ENCODE measurements around the gene ZEB2.

ZEB2 gene

DNA sequence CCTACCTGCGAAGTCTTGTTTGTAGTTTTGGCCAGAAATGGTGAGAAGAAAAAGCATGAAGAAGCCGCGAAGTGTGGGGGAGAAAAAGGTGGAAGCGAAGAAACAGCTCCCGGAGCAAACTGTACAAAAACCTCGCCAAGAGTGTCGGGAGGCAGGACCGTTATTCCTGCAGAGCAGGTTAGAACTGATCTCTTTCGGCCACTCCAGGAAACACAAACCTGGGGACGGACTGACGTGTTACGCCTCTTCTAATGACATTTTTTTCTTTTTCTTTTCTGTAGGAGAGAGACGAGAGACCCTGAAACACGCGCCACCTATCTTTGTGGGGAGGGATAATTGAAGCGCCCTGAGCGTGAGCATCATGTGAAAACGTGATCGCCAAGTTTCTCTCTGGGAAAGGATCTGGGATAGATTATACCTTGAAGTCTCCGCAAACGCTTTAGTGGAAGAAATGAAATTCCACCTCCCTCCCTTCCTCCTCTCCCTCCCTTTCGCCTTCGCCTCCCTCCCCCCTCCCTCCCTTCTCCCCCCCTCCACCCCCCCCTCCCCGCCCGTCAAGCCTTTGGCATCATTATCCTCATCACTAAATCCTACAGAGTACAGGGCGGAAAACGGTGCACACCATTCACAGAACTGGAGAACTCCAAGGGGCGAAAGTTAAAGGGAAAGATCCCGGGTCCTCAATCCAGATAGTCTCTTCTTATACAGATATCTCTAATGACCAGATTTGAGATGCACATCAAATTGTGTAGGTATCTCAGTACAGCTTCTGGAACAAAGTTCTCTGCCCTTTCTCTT is at the start of gene ZEB2:
Gene ZEB2 (minus strand): TSS at position 186 of the 798 bp plus-strand sequence. CDS start 2,769 bp downstream, outside the sequence.
- DNase-seq (ENCODE audit: low read depth in 2 of 2): no peak

DNA sequence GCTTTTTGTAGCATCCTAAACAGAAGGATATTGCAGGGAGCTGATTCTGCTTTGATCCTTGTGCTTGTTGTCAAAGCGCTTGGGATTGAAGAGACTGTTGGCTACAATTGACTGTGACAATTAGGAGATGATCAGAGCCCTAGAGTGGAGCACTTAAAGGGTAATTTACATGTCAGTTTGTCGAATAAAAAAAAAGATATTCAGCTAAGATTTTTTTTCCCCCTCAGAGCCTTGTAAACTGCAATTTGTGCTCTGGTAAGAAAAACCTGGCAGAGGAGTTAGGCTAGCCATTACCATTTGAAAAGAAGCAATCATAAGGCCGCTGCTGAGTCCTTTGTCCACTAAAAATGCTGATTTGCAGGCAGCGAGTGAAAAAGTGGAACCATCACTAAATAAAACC is 47.8 kb upstream of the ZEB2 start:
- no peak for DNase-seq (ENCODE audit: low read depth in 2 of 2)

DNA sequence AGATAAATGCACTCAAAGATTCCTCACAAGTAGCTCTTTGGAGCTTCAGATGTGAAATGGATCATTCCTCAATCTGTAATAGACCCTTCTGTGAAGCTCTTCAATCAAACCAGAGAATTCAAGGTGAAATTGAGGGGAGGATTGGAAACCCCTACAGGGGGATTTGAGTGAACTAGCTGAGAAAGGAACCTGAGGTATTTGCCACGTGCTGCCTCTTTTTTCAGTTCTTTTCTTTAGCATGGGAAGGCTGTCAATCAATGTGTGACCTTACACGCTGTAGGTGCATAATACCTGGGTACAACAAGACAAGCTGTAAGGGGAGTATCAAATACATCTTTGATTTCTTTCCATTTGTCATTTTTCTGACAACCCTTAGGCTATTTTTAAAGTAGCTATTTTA is 46.5 kb upstream of the ZEB2 start:
- DNase-seq (ENCODE audit: low read depth in 2 of 2): no peak

GRCh38 chr2:144560251-144560650 is 40.3 kb upstream of the ZEB2 start:
- no peak for DNase-seq (ENCODE audit: low read depth in 2 of 2)

DNA sequence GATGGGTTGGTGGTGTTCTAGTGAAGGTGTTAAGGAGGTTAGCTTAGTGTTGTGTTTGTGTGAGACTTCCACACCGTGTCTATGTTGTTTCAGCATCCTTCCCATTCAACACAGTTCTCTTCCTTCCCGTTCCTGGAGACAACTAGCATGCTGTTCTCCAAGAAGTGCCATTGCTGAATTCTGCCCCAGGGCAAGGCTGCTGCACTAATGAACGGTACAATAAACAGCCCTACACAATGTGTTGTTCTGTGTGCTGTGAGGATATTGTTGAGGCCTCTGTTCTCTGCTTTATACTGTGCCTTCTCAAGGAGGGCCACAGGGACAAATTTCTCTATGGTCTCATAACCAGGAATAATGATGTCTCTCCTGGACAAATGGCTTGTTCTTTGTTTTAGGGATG is 39.8 kb upstream of the ZEB2 start:
- no peak for DNase-seq (ENCODE audit: low read depth in 2 of 2)

DNA sequence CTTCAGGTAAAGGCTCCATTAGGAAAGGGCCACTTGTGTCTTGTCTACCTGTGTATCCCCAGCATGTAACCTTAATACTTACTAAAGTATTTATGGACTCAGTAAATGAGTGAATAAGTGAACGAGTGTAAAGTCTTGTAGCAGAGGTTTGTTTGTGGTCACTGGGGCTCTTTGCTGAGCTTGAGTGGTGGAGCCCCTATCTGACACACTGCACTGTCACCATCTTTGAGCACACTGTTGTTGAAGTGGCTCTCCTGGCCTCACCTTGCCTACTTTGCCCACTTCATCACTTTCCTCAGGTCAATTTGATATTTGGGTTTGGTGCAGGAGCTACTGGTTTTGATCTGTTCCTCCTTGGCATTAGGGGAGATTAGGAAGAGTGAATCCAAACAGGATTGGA is 39.3 kb upstream of the ZEB2 start:
- DNase-seq (ENCODE audit: low read depth in 2 of 2): no peak

- DNase-seq (ENCODE audit: low read depth in 2 of 2): no peak
Observed at GRCh38 chr2:144554492-144555210, 34.7 kb upstream of the ZEB2 start.

DNA sequence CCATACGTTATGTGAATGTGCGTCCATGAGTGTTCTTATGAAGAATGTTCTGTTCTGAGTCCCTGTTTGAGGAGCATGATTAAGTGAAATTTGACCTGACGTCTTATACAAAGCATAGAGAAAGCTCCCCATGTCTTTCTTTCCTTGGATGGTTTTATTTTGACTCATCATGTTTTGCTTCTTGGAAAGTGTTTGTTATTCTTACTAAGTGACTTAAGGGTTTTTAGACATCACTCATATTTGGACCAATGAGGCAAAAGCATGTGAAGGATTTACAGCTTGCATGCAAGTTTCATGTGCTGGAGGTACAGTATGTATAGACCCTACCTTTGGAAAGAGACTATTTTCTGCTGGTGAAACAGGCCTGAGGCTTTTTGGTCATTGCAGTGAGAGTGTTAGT is 33.5 kb upstream of the ZEB2 start:
- no peak for DNase-seq (ENCODE audit: low read depth in 2 of 2)

- DNase-seq (ENCODE audit: low read depth in 2 of 2): no peak
Observed at GRCh38 chr2:144552821-144553220, 32.9 kb upstream of the ZEB2 start.

GRCh38 chr2:144550911-144551310 is 31.0 kb upstream of the ZEB2 start:
- DNase-seq (ENCODE audit: low read depth in 2 of 2): no peak

- DNase-seq (ENCODE audit: low read depth in 2 of 2): no peak
Observed at GRCh38 chr2:144550084-144550483, 30.2 kb upstream of the ZEB2 start.

- DNase-seq (ENCODE audit: low read depth in 2 of 2): no peak
Observed at GRCh38 chr2:144548532-144549191, 28.7 kb upstream of the ZEB2 start.

- no peak for DNase-seq (ENCODE audit: low read depth in 2 of 2)
Observed at GRCh38 chr2:144548088-144548487, 28.2 kb upstream of the ZEB2 start.

GRCh38 chr2:144547494-144547893 is 27.6 kb upstream of the ZEB2 start:
- DNase-seq (ENCODE audit: low read depth in 2 of 2): no peak

DNA sequence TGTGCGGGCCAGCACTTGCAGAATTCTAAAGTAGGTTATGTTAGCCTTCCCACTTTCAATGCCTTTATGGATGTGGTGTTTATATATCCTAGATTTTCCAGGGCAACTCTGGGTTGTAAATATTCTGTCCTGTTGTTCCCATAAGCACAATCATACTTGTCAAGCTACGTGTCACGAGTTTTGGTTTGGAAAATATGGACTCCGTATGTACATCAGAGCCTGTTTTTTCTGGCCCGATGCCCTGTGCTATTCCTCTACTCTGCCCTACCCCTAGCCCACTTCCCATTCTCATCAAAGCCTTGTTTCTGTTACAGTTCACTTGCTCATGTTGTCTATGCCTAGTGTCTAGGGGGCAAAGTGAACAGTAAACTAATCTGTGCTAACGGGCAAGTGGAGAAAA is 27.0 kb upstream of the ZEB2 start:
- DNase-seq (ENCODE audit: low read depth in 2 of 2): no peak

DNA sequence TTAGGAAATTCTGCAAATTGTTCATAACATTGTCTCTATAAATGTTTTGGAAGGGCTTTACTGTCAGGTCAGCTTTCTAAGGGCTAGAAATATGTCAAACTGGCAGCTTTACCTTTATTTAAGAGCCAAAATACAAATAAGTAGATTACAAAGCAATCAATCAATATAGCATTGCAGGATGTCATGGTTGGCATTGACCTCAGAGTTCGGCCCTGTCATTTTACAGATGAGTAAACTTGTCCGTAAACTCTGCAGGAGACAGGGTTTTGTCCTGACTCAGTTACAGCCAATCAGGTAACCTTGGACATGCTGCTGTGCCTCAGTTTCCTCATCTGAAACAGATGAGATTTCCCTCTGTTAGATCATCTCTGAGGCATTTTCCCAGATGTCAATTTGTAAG is 25.9 kb upstream of the ZEB2 start:
- DNase-seq (ENCODE audit: low read depth in 2 of 2): no peak

- DNase-seq (ENCODE audit: low read depth in 2 of 2): no peak
Observed at GRCh38 chr2:144544053-144544452, 24.1 kb upstream of the ZEB2 start.

DNA sequence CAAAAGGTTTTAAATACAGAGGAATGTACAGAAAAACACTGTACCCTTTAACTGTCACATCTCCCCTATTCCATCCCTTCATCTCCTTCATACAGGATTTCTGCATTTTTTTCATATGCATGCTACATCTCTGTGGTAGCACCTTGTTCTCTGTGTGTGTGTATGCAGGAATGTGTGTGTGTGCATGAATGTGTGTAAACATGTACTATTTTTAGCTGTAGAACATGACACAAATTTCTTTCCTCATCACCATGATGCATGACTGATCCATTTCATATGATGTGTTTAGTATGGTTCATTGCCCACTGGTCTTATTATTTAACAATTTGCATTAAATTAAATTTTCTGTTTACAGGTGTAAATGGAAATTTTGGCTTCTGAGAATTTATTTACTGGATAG is 21.5 kb upstream of the ZEB2 start:
- DNase-seq (ENCODE audit: low read depth in 2 of 2): no peak

DNA sequence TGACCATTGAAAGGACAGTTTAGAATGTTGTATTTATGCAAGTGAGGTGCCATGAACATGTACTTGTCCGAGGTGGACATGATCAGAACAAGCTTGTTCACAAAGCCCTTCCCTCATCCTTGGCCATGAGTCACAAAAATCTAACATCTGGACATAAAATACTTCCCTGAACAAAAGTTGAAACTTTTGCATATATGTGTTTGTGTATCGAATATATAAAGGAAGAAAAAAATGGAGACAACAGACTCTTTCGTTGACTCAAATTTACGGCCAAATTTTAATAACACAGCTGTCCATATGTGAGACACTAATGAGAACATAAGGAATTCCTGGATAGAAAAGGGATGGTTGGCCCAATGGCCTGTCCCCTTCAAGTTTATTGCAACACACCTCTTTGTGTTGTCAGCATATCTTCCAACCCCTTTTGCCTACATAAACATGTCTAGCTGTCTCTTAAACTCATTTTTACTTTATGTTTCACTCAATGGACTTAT is 19.4 kb upstream of the ZEB2 start:
- DNase-seq (ENCODE audit: low read depth in 2 of 2): no peak

DNA sequence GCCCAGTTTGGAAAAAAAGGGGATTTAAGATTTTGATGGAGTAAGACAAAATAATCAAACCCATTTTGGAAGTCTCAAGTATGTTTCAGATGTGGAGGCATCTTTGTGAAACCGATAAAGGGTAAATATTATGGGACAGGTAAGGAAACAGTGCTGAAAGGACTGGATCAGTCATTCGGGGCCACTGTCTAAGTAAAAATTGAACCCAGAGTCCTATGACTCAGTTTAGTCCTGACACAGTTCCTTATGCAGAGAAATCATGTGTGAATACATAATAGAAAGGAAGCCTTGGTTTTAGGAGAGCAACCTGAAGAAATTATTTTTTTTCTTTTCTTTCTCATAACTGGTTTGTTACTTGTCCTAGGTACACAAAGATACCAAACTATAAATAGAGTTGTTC is 15.4 kb upstream of the ZEB2 start:
- no peak for DNase-seq (ENCODE audit: low read depth in 2 of 2)

DNA sequence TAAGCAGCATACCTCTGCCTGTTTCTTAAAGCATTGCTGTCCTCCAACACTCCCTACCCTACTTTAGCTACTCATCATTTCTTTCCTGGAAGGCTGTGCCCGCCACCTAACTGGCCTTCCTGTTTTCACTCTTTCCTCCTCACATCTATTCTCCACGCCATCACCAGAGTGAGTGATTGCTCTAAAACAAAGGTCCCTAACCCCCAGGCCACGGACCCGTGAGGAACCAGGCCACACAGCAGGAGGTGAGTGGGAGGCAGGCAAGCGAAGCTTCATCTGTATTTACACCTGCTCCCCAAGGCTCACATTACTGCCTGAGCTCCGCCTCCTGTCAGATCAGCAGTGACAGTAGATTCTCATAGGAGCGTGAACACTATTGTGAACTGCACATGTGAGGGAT is 13.3 kb upstream of the ZEB2 start:
- DNase-seq (ENCODE audit: low read depth in 2 of 2): no peak

DNA sequence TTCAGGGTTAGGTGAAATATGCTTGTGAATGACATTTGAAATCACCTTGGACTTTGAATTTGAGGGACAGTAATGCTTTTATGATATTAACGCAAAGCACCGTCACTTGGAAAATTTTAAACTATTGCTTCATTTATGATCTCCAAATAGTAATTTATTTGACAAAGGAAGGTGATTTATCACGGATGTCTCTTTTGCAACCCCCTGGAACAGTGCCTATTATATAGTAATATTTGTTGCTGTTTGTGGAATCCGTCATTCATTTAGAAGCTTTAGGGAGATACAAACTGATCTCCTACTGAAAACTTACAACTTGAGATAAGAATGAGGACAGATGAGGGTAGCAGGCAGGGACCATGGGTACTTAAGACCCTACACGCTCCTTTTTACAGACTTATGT is 10.7 kb upstream of the ZEB2 start:
- no peak for DNase-seq (ENCODE audit: low read depth in 2 of 2)

GRCh38 chr2:144529841-144530240 is 9.9 kb upstream of the ZEB2 start:
- no peak for DNase-seq (ENCODE audit: low read depth in 2 of 2)

Data from stimulated activated CD8-positive, alpha-beta memory T cell treated with anti-CD3 and anti-CD28 coated beads, Interleukin-15, amount 100 ng/mL, for 4 hours (primary cell).